Activated naive CD8-positive, alpha-beta T cell treated with anti-CD3 and anti-CD28 coated beads for 36 hours (primary cell): Measurements from ENCODE around the gene GGT6. TPM values are rescaled to one million over a fixed set of nuclear protein-coding genes. Genes with fewer than 3 reads are reported as not detected.

Experiments
- DNase-seq: peaks from one replicate; pipeline ENCODE4 v3.0.0; 2021
- H3K27ac Mint-ChIP-seq: one replicate; pipeline ENCODE4 v1.8.0; 2022; ENCODE audit warnings: mild to moderate bottlenecking, moderate library complexity, mixed read lengths
- H3K27me3 Mint-ChIP-seq: one replicate; pipeline ENCODE4 v1.8.0; 2022; ENCODE audit warnings: mild to moderate bottlenecking, mixed read lengths
- H3K36me3 Mint-ChIP-seq: one replicate; pipeline ENCODE4 v1.8.0; 2021; ENCODE audit warnings: mild to moderate bottlenecking, mixed read lengths
- H3K4me1 Mint-ChIP-seq: one replicate; pipeline ENCODE4 v1.8.0; 2021; ENCODE audit warnings: mixed read lengths
- H3K4me3 Mint-ChIP-seq: one replicate; pipeline ENCODE4 v1.8.0; 2022; ENCODE audit warnings: mild to moderate bottlenecking, moderate library complexity, mixed read lengths
- H3K9me3 Mint-ChIP-seq: one replicate; pipeline ENCODE4 v1.8.0; 2022; ENCODE audit warnings: mixed read lengths
- total RNA-seq, 2 experiments: library from RNA; stranded (reverse); gene quantifications; one replicate each; pipeline ENCODE4 v1.2.3, GENCODE V29; 2021

The GGT6 gene
- total RNA-seq, 2 experiments from 2014 or later = not detected

GRCh38 chr17:4544135-4544950 is 16.0 kb downstream of the GGT6 start:
- H3K36me3 Mint-ChIP-seq = peaks cover 15% of the 10 kb centered on the region
- no peak overlapping the region for H3K4me3 Mint-ChIP-seq

GRCh38 chr17:4543557-4544026 is 16.8 kb downstream of the GGT6 start:
- no peaks in the 10 kb centered on the region for H3K4me1 Mint-ChIP-seq
- H3K9me3 Mint-ChIP-seq = no peaks in the 10 kb centered on the region
- peaks cover 15% of the 10 kb centered on the region for H3K36me3 Mint-ChIP-seq
- DNase-seq = no peak
- no peaks in the 10 kb centered on the region for H3K27me3 Mint-ChIP-seq
- no peak overlapping the region for H3K27ac Mint-ChIP-seq
- H3K4me3 Mint-ChIP-seq = no peak overlapping the region

More at GRCh38 chr17:4544135-4544950, 16.0 kb downstream of the GGT6 start:
- H3K27me3 Mint-ChIP-seq = no peaks in the 10 kb centered on the region
- H3K4me1 Mint-ChIP-seq = no peaks in the 10 kb centered on the region
- no peak for DNase-seq
- no peak overlapping the region for H3K27ac Mint-ChIP-seq
- no peaks in the 10 kb centered on the region for H3K9me3 Mint-ChIP-seq

- H3K27ac Mint-ChIP-seq = no peak overlapping the region
- no peak for DNase-seq
Measured at GRCh38 chr17:4542726-4543191, 17.6 kb downstream of the GGT6 start.

GRCh38 chr17:4542003-4542725 is 18.2 kb downstream of the GGT6 start:
- no peak for DNase-seq
- peak overlapping the region; percentile 52 for H3K27ac Mint-ChIP-seq
- no peaks in the 10 kb centered on the region for H3K9me3 Mint-ChIP-seq
- H3K4me3 Mint-ChIP-seq = no peak overlapping the region
- H3K4me1 Mint-ChIP-seq = no peaks in the 10 kb centered on the region
- H3K27me3 Mint-ChIP-seq = no peaks in the 10 kb centered on the region
- peaks cover 15% of the 10 kb centered on the region for H3K36me3 Mint-ChIP-seq

More at GRCh38 chr17:4542726-4543191, 17.6 kb downstream of the GGT6 start:
- H3K4me3 Mint-ChIP-seq = no peak overlapping the region
- peaks cover 15% of the 10 kb centered on the region for H3K36me3 Mint-ChIP-seq
- no peaks in the 10 kb centered on the region for H3K9me3 Mint-ChIP-seq
- H3K4me1 Mint-ChIP-seq = no peaks in the 10 kb centered on the region
- H3K27me3 Mint-ChIP-seq = no peaks in the 10 kb centered on the region

GRCh38 chr17:4541328-4542002 is 18.9 kb downstream of the GGT6 start:
- DNase-seq = no peak
- Mint-ChIP-seq H3K36me3 (peaks cover 12% of the 10 kb centered on the region), H3K4me3 (no peak overlapping the region), H3K9me3 (no peaks in the 10 kb centered on the region), H3K27ac (no peak overlapping the region), H3K4me1 (no peaks in the 10 kb centered on the region), H3K27me3 (no peaks in the 10 kb centered on the region)

GRCh38 chr17:4540687-4541327 is 19.6 kb downstream of the GGT6 start:
- H3K4me1 Mint-ChIP-seq = no peaks in the 10 kb centered on the region
- peaks cover 12% of the 10 kb centered on the region for H3K36me3 Mint-ChIP-seq
- H3K27ac Mint-ChIP-seq = no peak overlapping the region
- no peak overlapping the region for H3K4me3 Mint-ChIP-seq
- DNase-seq = no peak
- H3K9me3 Mint-ChIP-seq = no peaks in the 10 kb centered on the region
- no peaks in the 10 kb centered on the region for H3K27me3 Mint-ChIP-seq

- Mint-ChIP-seq H3K36me3 (peaks cover 12% of the 10 kb centered on the region), H3K27me3 (no peaks in the 10 kb centered on the region), H3K9me3 (no peaks in the 10 kb centered on the region), H3K4me3 (no peak overlapping the region), H3K4me1 (no peaks in the 10 kb centered on the region), H3K27ac (no peak overlapping the region)
- DNase-seq = no peak
Measured at GRCh38 chr17:4540224-4540651, 20.1 kb downstream of the GGT6 start.

- H3K4me1 Mint-ChIP-seq = no peaks in the 10 kb centered on the region
- H3K36me3 Mint-ChIP-seq = peaks cover 12% of the 10 kb centered on the region
- no peaks in the 10 kb centered on the region for H3K27me3 Mint-ChIP-seq
- no peaks in the 10 kb centered on the region for H3K9me3 Mint-ChIP-seq
- DNase-seq = no peak
- H3K4me3 Mint-ChIP-seq = no peak overlapping the region
- H3K27ac Mint-ChIP-seq = no peak overlapping the region
Measured at GRCh38 chr17:4539576-4540223, 20.7 kb downstream of the GGT6 start.

- Mint-ChIP-seq H3K4me3 (no peak overlapping the region), H3K27me3 (no peaks in the 10 kb centered on the region), H3K4me1 (peaks cover 2% of the 10 kb centered on the region), H3K9me3 (no peaks in the 10 kb centered on the region), H3K36me3 (peaks cover 12% of the 10 kb centered on the region), H3K27ac (no peak overlapping the region)
- no peak for DNase-seq
Measured at GRCh38 chr17:4539025-4539424, 21.4 kb downstream of the GGT6 start.

- no peak overlapping the region for H3K4me3 Mint-ChIP-seq
- no peak overlapping the region for H3K27ac Mint-ChIP-seq
- no peaks in the 10 kb centered on the region for H3K9me3 Mint-ChIP-seq
- no peak for DNase-seq
- H3K36me3 Mint-ChIP-seq = peaks cover 10% of the 10 kb centered on the region
- peaks cover 2% of the 10 kb centered on the region for H3K27me3 Mint-ChIP-seq
- H3K4me1 Mint-ChIP-seq = peaks cover 5% of the 10 kb centered on the region
Measured at GRCh38 chr17:4538236-4539002, 22.0 kb downstream of the GGT6 start.

GRCh38 chr17:4537451-4538235 is 22.7 kb downstream of the GGT6 start:
- Mint-ChIP-seq H3K27ac (no peak overlapping the region), H3K36me3 (peaks cover 10% of the 10 kb centered on the region), H3K4me1 (peaks cover 7% of the 10 kb centered on the region)

GRCh38 chr17:4536742-4537411 is 23.5 kb downstream of the GGT6 start:
- Mint-ChIP-seq H3K36me3 (peaks cover 3% of the 10 kb centered on the region), H3K9me3 (no peaks in the 10 kb centered on the region), H3K27me3 (peaks cover 6% of the 10 kb centered on the region), H3K27ac (no peak overlapping the region), H3K4me3 (no peak overlapping the region), H3K4me1 (peaks cover 7% of the 10 kb centered on the region)
- no peak for DNase-seq

More at GRCh38 chr17:4537451-4538235, 22.7 kb downstream of the GGT6 start:
- Mint-ChIP-seq H3K9me3 (no peaks in the 10 kb centered on the region), H3K4me3 (no peak overlapping the region), H3K27me3 (peaks cover 6% of the 10 kb centered on the region)
- no peak for DNase-seq
